Ureter (tissue), 1 donor: ENCODE data around the gene SPACA6. TPM values are rescaled to one million over a fixed set of nuclear protein-coding genes. Genes with fewer than 3 reads are reported as not detected.
"Not testable (repeated sequence)": the region's sequence is repeated elsewhere in the genome, so short reads cannot be mapped to it uniquely, and the experiment has no call there.

Experiments
- DNase-seq: peaks from one replicate; pipeline ENCODE4 v3.0.0-alpha.2; 2020; ENCODE audit warnings: low spot score
- total RNA-seq: library from RNA; stranded (reverse); gene quantifications from one replicate; pipeline ENCODE4 v1.2.4, GENCODE V29; 2023
- donor health status: DM: yes; HTN: yes; CAD: no.

The SPACA6 gene
- total RNA-seq, 1 donor from 2014 or later = 25.6 TPM

DNA sequence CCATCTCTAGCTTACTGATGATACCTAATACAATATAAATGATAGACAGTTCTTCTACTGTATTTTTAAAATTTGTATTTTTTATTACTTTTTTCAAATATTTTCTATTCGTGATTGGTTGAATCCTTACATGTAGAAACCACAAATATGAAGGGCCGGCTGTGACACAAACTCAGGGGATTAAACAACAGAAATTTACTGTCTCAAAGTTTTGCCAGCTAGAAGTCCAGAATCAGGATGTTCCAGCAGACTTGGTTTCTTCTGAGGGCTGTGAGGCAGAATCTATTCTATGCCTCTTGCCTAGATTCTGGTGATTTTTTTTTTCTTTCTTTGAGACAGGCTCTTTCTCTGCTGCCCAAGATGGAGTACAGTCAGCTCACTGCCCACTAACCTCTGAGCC, 44.8 kb downstream of the SPACA6 start:
- DNase-seq = no peak

DNA sequence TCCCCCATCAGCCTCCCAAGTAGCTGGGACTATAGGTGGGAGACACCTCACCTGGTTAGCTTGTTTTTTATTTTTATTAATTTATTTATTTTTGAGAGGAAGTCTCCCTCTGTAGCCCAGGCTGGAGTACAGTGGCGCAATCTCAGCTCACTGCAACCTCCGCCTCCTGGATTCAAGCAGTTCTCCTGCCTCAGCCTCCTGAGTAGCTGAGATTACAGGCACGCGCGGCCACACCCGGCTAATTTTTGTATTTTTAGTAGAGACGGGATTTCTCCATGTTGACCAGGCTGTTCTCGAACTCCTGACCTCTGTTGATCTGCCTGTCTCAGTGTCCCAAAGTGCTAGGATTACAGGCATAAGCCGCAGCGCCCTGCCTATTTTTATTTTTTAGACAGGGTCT, 45.4 kb downstream of the SPACA6 start:
- DNase-seq = not testable (repeated sequence)

DNA sequence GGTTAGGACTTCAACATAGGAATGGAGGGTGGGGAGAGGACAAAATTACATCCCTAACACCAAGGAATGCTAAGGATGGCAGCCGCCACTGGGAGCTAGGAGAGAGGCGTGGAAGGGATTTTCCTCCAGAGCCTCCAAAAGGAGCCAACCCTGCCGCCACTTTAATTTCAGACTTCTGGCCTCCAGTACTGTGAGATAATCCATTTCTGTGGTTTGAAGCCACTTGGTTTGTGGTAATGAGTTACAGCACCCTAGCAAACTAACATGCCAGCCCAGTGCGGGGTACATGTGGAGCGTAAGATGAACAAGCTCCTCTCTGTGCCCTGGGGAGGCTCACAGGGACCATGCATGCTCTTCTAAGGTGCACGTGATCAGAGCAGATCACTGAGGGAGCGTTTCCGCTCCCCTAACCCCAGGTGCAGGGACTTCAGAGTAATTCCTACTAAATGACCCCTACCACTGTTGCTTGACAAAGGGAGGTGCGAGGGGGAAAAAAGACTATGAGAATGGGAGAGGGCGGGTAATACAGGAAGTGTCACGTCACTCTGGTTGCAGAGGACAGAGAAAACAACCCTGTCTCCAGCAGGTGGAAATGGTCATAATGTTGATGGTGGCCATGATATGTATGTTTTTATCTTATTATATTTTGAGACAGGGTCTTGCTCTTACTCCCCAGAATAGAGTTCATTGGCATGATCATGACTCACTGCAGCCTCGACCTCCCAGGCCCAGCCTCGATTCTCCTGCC, 46.5 kb downstream of the SPACA6 start:
- no peak for DNase-seq

DNA sequence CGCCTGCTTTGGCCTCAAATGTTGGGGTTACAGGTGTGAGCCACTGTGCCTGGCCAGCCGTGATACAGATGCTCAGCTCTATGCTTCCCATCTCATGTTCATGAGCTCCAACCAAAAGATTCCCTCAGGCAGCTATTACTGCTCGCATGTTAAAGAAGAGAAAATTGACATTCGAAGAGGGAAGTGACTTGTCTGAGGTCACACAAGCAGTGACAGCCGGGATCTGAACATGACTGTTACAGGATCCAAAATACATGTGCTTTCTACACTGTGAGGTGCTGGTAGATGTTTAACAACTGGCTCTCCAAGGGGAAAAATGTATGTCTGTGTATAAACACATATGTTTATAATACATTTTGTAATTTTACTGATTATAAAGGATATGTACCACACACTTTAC, 47.2 kb downstream of the SPACA6 start:
- DNase-seq = no peak

DNA sequence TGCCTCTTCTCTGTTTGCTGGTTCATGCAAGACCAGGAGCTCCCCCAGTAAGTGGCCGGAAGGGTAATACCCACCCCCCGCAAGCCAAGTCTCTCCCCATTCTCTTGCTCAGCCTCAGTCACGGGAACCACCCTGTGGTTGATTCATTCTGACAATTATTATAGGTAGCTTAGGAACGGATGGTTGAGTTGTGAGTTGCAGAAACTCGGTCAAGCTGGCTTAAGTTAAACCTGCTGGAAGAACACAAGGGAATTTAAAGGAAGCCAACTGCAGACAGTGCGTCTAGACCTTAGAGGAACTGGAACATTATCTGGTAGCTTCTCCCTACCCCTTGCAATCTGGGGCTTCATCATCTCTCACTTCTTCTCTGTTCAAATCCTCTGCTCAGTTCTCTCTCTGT, 49.7 kb downstream of the SPACA6 start:
- DNase-seq = no peak

DNA sequence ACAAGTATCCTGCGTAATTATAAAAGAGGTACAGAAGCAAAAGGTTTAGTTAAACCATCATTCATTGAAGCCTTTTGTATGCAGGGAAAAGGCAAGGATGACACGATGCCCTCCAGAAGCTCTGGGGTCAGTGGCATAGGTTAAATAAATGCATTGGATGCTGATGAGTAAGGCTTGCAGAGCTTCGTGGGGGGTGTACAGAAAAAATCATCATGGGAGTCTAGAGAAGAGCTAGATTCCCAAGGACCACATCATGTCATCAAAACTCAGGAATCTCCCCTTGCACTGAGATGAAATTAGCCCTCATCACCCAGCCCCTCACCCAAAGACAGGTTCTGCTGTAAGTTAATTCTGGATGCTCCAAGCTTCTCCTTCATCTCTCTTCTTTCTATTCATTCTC, 50.3 kb downstream of the SPACA6 start:
- no peak for DNase-seq

DNA sequence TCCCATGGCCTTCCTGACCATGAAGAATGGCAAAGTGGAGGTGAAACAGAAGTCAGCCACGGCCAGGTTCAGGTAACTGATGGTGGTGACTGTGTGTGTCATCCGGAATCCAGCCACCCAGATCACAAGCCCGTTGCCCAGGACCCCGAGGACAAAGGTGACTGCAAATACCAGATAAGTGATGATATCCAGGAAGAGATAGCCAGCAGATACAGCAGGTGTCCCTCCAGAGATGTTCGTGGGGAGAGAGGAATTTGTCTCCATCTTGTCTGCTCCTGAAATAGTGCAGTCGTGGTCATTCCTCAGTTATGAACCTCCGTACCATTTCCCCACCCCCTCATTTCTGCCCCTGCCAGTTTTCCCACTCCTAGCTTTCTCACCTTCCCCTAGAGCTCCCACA, 53.6 kb downstream of the SPACA6 start:
- DNase-seq = no peak

DNA sequence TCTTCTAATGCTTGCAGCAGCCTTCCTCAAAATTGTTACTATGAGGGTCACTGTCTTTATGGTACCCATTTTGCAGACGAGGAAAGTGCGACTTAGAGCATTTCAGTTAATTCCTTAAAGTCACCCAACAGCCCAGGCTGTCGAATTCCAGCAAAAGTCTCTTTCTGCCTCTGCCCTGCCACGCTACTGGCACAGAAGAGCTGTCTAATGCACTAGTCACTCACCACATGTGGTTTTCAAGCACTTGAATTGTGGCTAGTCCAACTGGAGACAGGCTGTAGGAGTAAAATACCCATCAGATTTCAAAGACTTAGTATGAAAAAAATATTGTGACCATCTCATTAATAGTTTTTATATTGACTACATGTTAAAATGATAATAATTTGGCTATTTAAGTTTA, 56.8 kb downstream of the SPACA6 start:
- DNase-seq = no peak

DNA sequence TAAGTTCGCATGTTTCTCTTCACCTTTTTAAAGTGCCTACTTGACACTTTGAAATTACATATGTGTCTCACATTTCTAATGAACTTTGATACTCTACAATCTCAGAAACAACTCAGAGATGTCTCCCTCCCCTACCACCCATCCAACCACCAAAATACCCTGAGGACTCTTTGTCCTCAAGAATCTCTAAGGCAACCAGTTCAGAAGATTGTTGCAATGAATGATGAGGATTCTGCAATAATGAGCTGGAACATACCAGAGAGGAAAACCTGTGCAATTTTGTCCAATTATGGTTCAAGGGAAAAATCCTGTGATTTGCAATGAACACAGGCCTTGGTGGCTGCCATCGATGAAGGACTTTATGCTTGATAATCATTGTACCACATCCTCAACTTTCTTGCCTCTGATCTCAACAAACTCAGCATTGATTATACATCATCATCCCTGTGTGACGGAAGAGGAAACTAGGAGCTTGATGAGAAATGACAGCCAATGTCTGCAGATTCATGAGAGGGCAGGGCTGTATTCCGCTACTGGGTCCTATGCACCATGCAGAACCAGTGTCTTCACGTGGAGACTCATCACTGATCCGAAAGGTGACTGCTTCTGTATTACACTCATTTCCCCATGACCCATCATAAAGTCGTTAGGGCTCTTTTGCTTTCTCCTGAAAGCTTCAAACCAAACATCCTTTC, 57.4 kb downstream of the SPACA6 start:
- no peak for DNase-seq

DNA sequence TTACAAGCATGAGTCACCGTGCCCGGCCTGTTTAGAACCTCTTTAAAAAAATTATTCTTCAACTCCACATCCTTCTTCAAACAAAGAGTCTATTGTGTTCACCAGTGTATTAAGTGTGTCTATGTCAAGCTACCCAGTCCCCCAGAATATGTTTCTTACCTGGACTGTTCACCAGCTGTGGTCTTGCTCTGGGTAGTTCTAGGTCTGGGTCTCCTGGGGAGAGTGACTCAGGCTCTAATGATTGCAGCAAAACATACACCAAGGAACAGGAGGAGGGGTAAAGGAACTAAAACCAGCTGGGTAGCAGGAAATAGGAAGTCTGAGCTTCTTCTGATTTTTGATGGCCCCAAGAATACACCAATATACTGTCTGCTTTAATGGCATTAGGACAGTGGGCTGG, 58.5 kb downstream of the SPACA6 start, which contains the start of gene FPR1:
FPR1 (minus strand) TSS at position 224 of the 400 bp plus-strand sequence. CDS start 4,884 bp downstream, outside the sequence.
- DNase-seq = no peak

DNA sequence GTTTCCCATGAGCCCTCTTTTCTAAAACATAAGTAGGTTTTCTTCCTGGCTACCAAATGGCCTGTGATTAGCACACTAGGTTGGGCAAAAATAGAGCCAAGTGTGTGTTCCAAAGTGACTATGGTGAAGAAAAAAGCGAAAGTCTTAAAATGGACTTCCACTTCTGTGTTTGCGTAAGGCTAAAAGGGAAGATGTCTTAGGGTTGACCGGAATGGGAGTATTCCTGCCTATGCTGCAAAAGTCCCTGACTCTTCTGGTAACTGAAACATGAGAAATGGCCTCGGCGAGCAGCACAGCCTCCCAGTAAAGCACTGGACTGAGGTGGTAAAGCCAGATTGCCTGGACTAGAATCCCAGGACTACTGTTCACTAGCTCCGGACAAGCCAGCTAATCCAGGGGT, 61.0 kb downstream of the SPACA6 start:
- no peak for DNase-seq

DNA sequence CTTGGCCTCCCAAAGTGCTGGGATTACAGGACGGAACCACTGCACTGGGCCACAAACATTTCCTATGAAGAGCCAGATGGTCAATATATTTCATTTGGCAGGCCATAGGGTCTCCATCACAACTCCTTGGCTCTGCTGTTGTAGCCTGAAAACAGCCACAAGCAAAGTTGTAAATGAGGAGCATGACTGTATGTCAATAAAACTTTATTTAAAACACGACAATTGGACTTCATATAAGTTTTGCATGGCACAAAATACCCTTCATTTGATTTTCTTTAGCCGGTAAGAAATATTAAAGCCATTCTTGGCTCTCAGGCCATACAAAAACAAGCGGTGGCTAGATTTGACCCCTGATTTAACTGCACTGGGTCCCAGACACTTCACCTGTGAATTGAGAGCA, 61.6 kb downstream of the SPACA6 start:
- DNase-seq = no peak

Other genes with a start within 250 kb of the SPACA6 start
- 6.3 TPM for gene SIGLEC8, start 234.9 kb upstream of the SPACA6 start, total RNA-seq
- gene CEACAM18, start 214.8 kb upstream of the SPACA6 start, total RNA-seq = not detected
- 0.34 TPM for gene SIGLEC12, start 191.5 kb upstream of the SPACA6 start, total RNA-seq
- gene SIGLEC6, start 161.7 kb upstream of the SPACA6 start, total RNA-seq = 2.2 TPM
- 16.0 TPM for gene ZNF175, start 122.0 kb upstream of the SPACA6 start, total RNA-seq
- 1.2 TPM for gene SIGLEC5, start 62.9 kb upstream of the SPACA6 start, total RNA-seq
- 4.2 TPM for gene SIGLEC14, start 46.5 kb upstream of the SPACA6 start, total RNA-seq
- gene HAS1, start 30.7 kb downstream of the SPACA6 start, total RNA-seq = 0.18 TPM
- 4.3 TPM for gene FPR1, start 58.5 kb downstream of the SPACA6 start, total RNA-seq
- 0.89 TPM for gene FPR2, start 67.8 kb downstream of the SPACA6 start, total RNA-seq
- 3.4 TPM for gene FPR3, start 101.8 kb downstream of the SPACA6 start, total RNA-seq
- 21.5 TPM for gene ZNF577, start 194.6 kb downstream of the SPACA6 start, total RNA-seq
- 23.6 TPM for gene ZNF649, start 211.7 kb downstream of the SPACA6 start, total RNA-seq
- gene ZNF613, start 234.1 kb downstream of the SPACA6 start, total RNA-seq = 10.2 TPM